Lower lobe of right lung (tissue), 2 donors: Measurements from ENCODE around the gene CRYGN. TPM values are rescaled to one million over a fixed set of nuclear protein-coding genes. Genes with fewer than 3 reads are reported as not detected.

Source experiments
- ATAC-seq, 2 donors: fragments of 200-7000 bp; cut with Tn5 transposase; one replicate each; pipeline ENCODE4 v1.9.1; 2020 to 2022; ENCODE audit warnings: mild to moderate bottlenecking in 2 of 2, moderate library complexity in 2 of 2
- DNase-seq: peaks from one replicate; pipeline ENCODE4 v3.0.0-alpha.2; 2020
- H3K27ac ChIP-seq: fragments of 200-600 bp; one replicate; pipeline ENCODE4 v1.8.0; 2022
- H3K27me3 ChIP-seq: fragments of 200-600 bp; one replicate; pipeline ENCODE4 v1.8.0; 2022; ENCODE audit warnings: low read depth
- H3K36me3 ChIP-seq: fragments of 200-600 bp; one replicate; pipeline ENCODE4 v1.8.0; 2022; ENCODE audit warnings: mild to moderate bottlenecking
- H3K4me1 ChIP-seq: fragments of 200-600 bp; one replicate; pipeline ENCODE4 v1.8.0; 2022
- H3K4me3 ChIP-seq: fragments of 200-600 bp; one replicate; pipeline ENCODE4 v1.8.0; 2022; ENCODE audit warnings: mild to moderate bottlenecking
- H3K9me3 ChIP-seq: fragments of 200-600 bp; one replicate; pipeline ENCODE4 v1.8.0; 2022
- CTCF ChIP-seq: fragments of 200-600 bp; IDR thresholded peaks from one replicate; pipeline ENCODE4 v1.8.0; 2022; ENCODE audit warnings: antibody characterized with exemption, mild to moderate bottlenecking
- intact Hi-C: fragments of 100-400 bp; cut with DNase I; formaldehyde crosslinking; loops from one replicate; pipeline ENCODE4 v1.11.0; 2022
- total RNA-seq: library from RNA; stranded (reverse); fragmentation: NEBNext Ultra II Directional; extraction: Animal tissue kit (Norgen Biotek cat#: 25700); gene quantifications from one replicate; pipeline ENCODE4 v1.2.1, GENCODE V29; 2021
- donor health status: DM: no; HTN: yes; CAD: no; lungs with severe emphysema.

CRYGN gene
- total RNA-seq, 1 donor from 2014 or later = not detected

GRCh38 chr7:151391358-151391730 is 48.6 kb downstream of the CRYGN start:
- DNase-seq (peak; percentile 3), ATAC-seq (no peak)
- Histone ChIP-seq H3K9me3 (no peaks in the 10 kb centered on the region), H3K27ac (no peak overlapping the region), H3K36me3 (no peaks in the 10 kb centered on the region), H3K27me3 (peaks cover under 1% of the 10 kb centered on the region), H3K4me1 (peaks cover 4% of the 10 kb centered on the region), H3K4me3 (no peak overlapping the region)
- TF ChIP-seq CTCF = no peak
- intact Hi-C loops = no loop called here

- H3K4me1 ChIP-seq = peaks cover 5% of the 10 kb centered on the region
- DNase-seq (peak; percentile 35), ATAC-seq (no peak)
- no peaks in the 10 kb centered on the region for H3K36me3 ChIP-seq
- intact Hi-C loops = no loop called here
- H3K4me3 ChIP-seq = no peak overlapping the region
- H3K27ac ChIP-seq = no peak overlapping the region
- H3K9me3 ChIP-seq = no peaks in the 10 kb centered on the region
- no peak for TF ChIP-seq CTCF
- H3K27me3 ChIP-seq = peaks cover 3% of the 10 kb centered on the region
These were observed 49.2 kb downstream of the CRYGN start for GRCh38 chr7:151390598-151391357.

GRCh38 chr7:151389768-151390597 is 50.0 kb downstream of the CRYGN start:
- peak; percentile 27 for DNase-seq
- H3K27me3 ChIP-seq = peaks cover 3% of the 10 kb centered on the region
- intact Hi-C loops = no loop called here
- H3K9me3 ChIP-seq = no peaks in the 10 kb centered on the region
- no peak for ATAC-seq
- TF ChIP-seq CTCF = no peak
- H3K4me1 ChIP-seq = peaks cover 5% of the 10 kb centered on the region
- H3K4me3 ChIP-seq = no peak overlapping the region
- H3K36me3 ChIP-seq = no peaks in the 10 kb centered on the region
- no peak overlapping the region for H3K27ac ChIP-seq

GRCh38 chr7:151389096-151389767 is 50.7 kb downstream of the CRYGN start:
- DNase-seq (peak; percentile 26), ATAC-seq (no peak)
- Histone ChIP-seq H3K27me3 (peaks cover 3% of the 10 kb centered on the region), H3K27ac (no peak overlapping the region), H3K9me3 (no peaks in the 10 kb centered on the region), H3K36me3 (no peaks in the 10 kb centered on the region), H3K4me3 (no peak overlapping the region), H3K4me1 (peaks cover 5% of the 10 kb centered on the region)
- no peak for TF ChIP-seq CTCF
- intact Hi-C loops = no loop called here

- H3K4me3 ChIP-seq = no peak overlapping the region
- intact Hi-C loops = no loop called here
- no peak for TF ChIP-seq CTCF
- DNase-seq = peak; percentile 21
- no peak overlapping the region for H3K27ac ChIP-seq
- peaks cover 5% of the 10 kb centered on the region for H3K4me1 ChIP-seq
- H3K27me3 ChIP-seq = peaks cover 3% of the 10 kb centered on the region
- no peaks in the 10 kb centered on the region for H3K9me3 ChIP-seq
- ATAC-seq = no peak
- H3K36me3 ChIP-seq = no peaks in the 10 kb centered on the region
These were observed 51.5 kb downstream of the CRYGN start for GRCh38 chr7:151388430-151388829.
